Ishikawa (cell line): ENCODE results near the gene DSEL.

Experiments
- CEBPB ChIP-seq: IDR thresholded peaks from 2 replicates; pipeline ENCODE4 v1.6.1; 2012
- CREB1 ChIP-seq: IDR thresholded peaks from 2 replicates; pipeline ENCODE4 v1.6.1; 2012; ENCODE audit warnings: low read depth
- EGR1 ChIP-seq: IDR thresholded peaks from 2 replicates; pipeline ENCODE4 v1.6.1; 2012
- EP300 ChIP-seq: IDR thresholded peaks from 2 replicates; pipeline ENCODE4 v1.6.1; 2012; ENCODE audit warnings: borderline replicate concordance
- FOXM1 ChIP-seq: IDR thresholded peaks from 2 replicates; pipeline ENCODE4 v1.6.1; 2012; ENCODE audit warnings: low read depth, borderline replicate concordance
- RAD21 ChIP-seq: IDR thresholded peaks from 2 replicates; pipeline ENCODE4 v1.6.1; 2012; ENCODE audit warnings: low read depth
- REST ChIP-seq: IDR thresholded peaks from 2 replicates; pipeline ENCODE4 v1.6.1; 2012; ENCODE audit warnings: low read depth, mild to moderate bottlenecking
- TAF1 ChIP-seq: IDR thresholded peaks from 2 replicates; pipeline ENCODE4 v1.6.1; 2012; ENCODE audit warnings: low read depth, mild to moderate bottlenecking
- USF1 ChIP-seq: IDR thresholded peaks from 2 replicates; pipeline ENCODE4 v1.6.1; 2012
- YY1 ChIP-seq: IDR thresholded peaks from 2 replicates; pipeline ENCODE4 v1.6.1; 2012; ENCODE audit warnings: low read depth

GRCh38 chr18:67553437-67553836 lies 36.9 kb upstream of the DSEL start:
- TF ChIP-seq USF1 (no peak), REST (no peak), CEBPB (no peak), EP300 (no peak), TAF1 (no peak), EGR1 (no peak), CREB1 (no peak), YY1 (no peak), RAD21 (no peak), FOXM1 (no peak)
